Thyroid gland (tissue), 4 donors: ENCODE results near the gene CITED1. TPM values are rescaled to one million over a fixed set of nuclear protein-coding genes. Genes with fewer than 3 reads are reported as not detected.

ENCODE experiments used
- DNase-seq, 2 donors: peaks; one replicate each; pipeline ENCODE4 v3.0.0-alpha.2; 2019
- H3K27ac ChIP-seq, 3 donors: fragments of 200-600 bp; sonication (generic); 1 replicate in 2 of 3; 2 replicates in 1 of 3; pipeline ENCODE4 v1.5.1; 2016 to 2019; ENCODE audit warnings: mild to moderate bottlenecking in 1 of 3, moderate library complexity in 1 of 3
- H3K27me3 ChIP-seq: fragments of 200-600 bp; sonication (generic); one replicate; pipeline ENCODE4 v1.5.1; 2019
- H3K36me3 ChIP-seq, 2 donors: fragments of 200-600 bp; sonication (generic); one replicate each; pipeline ENCODE4 v1.5.1; 2016 to 2019
- H3K4me1 ChIP-seq, 2 donors: fragments of 200-600 bp; sonication (generic); one replicate each; pipeline ENCODE4 v1.5.1; 2017 to 2019
- H3K4me3 ChIP-seq, 3 donors: fragments of 200-600 bp; sonication (generic); replicated peaks in 1 of 3; 1 replicate in 2 of 3; 2 replicates in 1 of 3; pipeline ENCODE4 v1.5.1; 2016; ENCODE audit warnings: mild to moderate bottlenecking in 1 of 3
- H3K9me3 ChIP-seq: fragments of 200-600 bp; sonication (generic); one replicate; pipeline ENCODE4 v1.5.1; 2017
- POLR2A ChIP-seq, 2 donors: fragments of 450-650 bp; IDR thresholded peaks; one replicate each; pipeline ENCODE4 v1.6.1; 2017; ENCODE audit warnings: antibody characterized with exemption in 2 of 2, mild to moderate bottlenecking in 2 of 2, moderate library complexity in 1 of 2
- WGBS, 2 donors: methylation state at CpG; one replicate each; pipeline ENCODE4 v1.1.5; 2017; 5-methylcytosine and 5-hydroxymethylcytosine counted together
- intact Hi-C: fragments of 100-400 bp; cut with DNase I; formaldehyde crosslinking; loops from one replicate; pipeline ENCODE4 v1.15.1; 2023
- small RNA-seq: library from RNA; depleted of rRNA; stranded (forward); fragments of <200 nt; gene quantifications from one replicate; pipeline ENCODE3, GENCODE V24; 2016
- total RNA-seq, 4 donors: library from RNA; depleted of rRNA; stranded (reverse); fragments of >200 nt; gene quantifications; one replicate each; pipeline ENCODE4 v1.2.3, GENCODE V29; 2016
- TF ChIP-seq, protein P1 (sequence below), 6 experiments: fragments of 200-600 bp in 3 of 6; fragments of 450-650 bp in 3 of 6; sonication (generic) in 3 of 6; IDR thresholded peaks; one replicate each; pipeline ENCODE4 v1.5.1; 2016 to 2019; ENCODE audit warnings: antibody characterized with exemption in 6 of 6, mild to moderate bottlenecking in 2 of 6, inconsistent platforms in 1 of 6, moderate library complexity in 1 of 6

The CITED1 gene
- total RNA-seq, 4 donors from 2014 or later = 5.5 to 29.9 (median 17.5) TPM

- no peak for TF ChIP-seq POLR2A (IDR thresholded peaks at IDR 0.05)
- TF ChIP-seq, protein P1, sequence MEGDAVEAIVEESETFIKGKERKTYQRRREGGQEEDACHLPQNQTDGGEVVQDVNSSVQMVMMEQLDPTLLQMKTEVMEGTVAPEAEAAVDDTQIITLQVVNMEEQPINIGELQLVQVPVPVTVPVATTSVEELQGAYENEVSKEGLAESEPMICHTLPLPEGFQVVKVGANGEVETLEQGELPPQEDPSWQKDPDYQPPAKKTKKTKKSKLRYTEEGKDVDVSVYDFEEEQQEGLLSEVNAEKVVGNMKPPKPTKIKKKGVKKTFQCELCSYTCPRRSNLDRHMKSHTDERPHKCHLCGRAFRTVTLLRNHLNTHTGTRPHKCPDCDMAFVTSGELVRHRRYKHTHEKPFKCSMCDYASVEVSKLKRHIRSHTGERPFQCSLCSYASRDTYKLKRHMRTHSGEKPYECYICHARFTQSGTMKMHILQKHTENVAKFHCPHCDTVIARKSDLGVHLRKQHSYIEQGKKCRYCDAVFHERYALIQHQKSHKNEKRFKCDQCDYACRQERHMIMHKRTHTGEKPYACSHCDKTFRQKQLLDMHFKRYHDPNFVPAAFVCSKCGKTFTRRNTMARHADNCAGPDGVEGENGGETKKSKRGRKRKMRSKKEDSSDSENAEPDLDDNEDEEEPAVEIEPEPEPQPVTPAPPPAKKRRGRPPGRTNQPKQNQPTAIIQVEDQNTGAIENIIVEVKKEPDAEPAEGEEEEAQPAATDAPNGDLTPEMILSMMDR (IDR thresholded peaks at IDR 0.05) = no peak
- WGBS, 2 donors = 41 to 45% methylated on average over 10 to 17 of the region's 17 CpGs
- Histone ChIP-seq H3K4me1 (peaks cover 0 to 11% of the 10 kb centered on the region in 2 donors), H3K36me3 (no peaks in the 10 kb centered on the region), H3K4me3 (no peak overlapping the region), H3K27ac (no peak overlapping the region), H3K9me3 (no peaks in the 10 kb centered on the region), H3K27me3 (no peaks in the 10 kb centered on the region)
- intact Hi-C loops = no loop called here
- DNase-seq = no peak
Observed at GRCh38 chrX:72254816-72255215, 50.9 kb downstream of the CITED1 start.

DNA sequence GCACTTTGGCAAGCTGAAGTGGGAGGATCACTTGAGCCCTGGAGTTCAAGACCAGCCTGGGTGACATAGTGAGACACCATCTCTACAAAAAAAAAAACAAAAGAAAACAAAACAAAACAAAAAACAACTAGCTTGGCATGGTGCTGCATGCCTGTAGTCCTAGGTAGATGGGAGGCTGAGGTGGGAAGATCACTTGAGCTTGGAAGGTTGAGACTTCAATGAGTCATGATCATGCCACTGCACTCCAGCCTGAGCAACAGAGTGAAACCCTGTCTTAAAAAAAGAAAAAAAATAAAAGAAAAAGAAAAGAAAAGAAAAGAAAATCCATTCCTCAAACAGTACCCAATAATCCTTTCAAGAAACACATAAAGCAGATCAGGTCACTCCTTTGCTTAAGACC lies 52.0 kb downstream of the CITED1 start:
- Histone ChIP-seq H3K4me1 (peaks cover 0 to 11% of the 10 kb centered on the region in 2 donors), H3K27ac (no peak overlapping the region), H3K27me3 (no peaks in the 10 kb centered on the region), H3K36me3 (no peaks in the 10 kb centered on the region), H3K9me3 (no peaks in the 10 kb centered on the region), H3K4me3 (no peak overlapping the region)
- peak in 1 of 2 donors; percentile 10 for DNase-seq
- intact Hi-C loops = no loop called here
- TF ChIP-seq POLR2A (IDR thresholded peaks at IDR 0.05) = no peak
- TF ChIP-seq, protein P1 (IDR thresholded peaks at IDR 0.05) = no peak

Small RNAs within 50 kb of the gene (small RNA-seq; reads per million reads assigned to genes)
- gene RF00019 = not detected

Other genes starting within 250 kb of the CITED1 start
- gene RTL5, start 174.0 kb downstream of the CITED1 start, total RNA-seq = 1 to 10 TPM; 3.6 to 6.6 (median 5.9) TPM
- 10 to 100 TPM in 3 of 4 donors, 1 to 10 TPM in 1; 6.2 to 12.6 (median 11.2) TPM for gene PIN4, start 124.2 kb downstream of the CITED1 start, total RNA-seq
- under 1 TPM in 1 of 4 donors, not detected in 3; 0.13 TPM for gene ERCC6L, start 66.9 kb downstream of the CITED1 start, total RNA-seq
- gene RPS4X, start 28.7 kb downstream of the CITED1 start, total RNA-seq = 1,000 to 10,000 TPM in 1 of 4 donors, 100 to 1,000 TPM in 3; 602 to 1,253 (median 805) TPM